ENCODE measurements around the gene KDELR1.

KDELR1 gene

DNA sequence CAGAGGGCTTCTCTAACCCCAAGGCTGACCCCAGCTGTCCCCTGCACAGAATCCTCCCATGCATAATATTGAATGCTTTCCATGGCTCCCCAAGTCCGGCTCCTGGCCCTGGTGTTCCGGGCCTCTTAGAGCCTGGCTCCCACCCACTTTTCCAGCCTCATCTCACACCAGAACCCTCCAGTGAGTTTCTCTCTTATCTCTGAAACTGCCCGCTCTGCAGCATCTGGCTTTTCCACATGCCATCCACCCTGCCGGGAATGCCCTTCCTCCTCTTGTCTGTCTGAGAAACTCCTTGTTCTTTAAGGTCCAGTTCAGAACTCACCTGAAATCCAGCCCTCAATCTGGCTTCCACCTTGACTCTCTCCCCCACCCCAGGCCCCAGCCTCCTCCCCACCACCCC, 20.4 kb downstream of the KDELR1 start:
- no peak for DNase-seq

DNA sequence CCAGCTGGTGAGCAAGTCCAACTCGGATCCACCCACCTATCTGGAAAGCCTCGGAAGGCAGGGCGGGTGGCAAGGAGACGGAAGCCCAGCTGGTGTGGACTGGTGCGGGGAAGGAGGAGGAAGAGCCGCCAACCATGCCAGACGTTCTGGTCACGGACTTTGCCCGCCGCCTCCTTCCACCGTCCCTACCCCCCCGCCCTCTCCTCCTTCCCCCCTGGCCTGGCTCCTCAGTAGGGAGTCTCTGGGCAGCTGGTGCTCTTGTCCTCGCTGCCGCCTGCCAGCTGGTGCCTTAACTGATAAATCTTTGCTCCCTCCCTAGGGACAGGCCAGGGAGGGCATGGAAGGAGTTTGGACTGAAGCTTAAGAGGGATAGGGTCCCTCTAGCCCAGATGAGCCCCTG, 22.4 kb downstream of the KDELR1 start:
- DNase-seq = no peak

DNA sequence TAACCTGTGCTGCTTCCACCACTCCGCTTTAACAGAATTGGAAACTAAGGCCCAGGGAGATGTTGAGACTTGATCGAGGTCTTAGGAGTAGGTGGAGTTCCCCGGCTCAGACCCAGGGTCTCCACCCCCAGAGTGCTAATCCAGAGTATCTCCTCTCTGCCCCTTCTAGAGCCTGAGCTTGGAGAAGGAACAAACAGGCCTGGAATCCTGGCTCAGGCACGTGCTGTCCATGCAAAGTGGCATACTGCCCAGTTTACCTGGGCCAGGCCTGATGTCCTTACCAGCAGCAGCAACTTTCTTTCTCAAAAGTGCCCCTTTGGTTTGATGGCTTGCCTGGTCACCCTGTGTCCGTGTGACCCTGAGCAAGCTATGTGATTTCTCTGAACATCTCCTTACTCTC, 23.5 kb downstream of the KDELR1 start:
- DNase-seq = no peak

DNA sequence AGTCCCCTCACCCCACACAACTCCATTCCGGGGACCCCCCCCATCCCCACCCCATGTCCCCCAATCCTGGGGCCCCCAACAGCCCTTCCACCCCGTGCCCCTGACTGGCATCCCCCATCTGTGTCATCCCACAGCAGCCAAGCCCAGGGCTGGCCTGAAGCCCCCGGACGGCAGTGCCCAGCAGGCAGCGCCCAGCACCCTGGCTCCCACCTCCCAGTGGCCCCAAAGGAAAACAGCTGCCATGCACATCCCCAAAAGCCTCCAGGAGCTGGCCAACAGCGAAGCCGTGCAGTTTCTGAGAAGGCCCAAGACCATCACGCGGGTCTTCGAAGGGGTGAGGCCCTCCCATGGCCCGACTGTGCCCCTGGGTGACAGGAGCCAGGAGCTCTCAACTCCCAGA, 25.7 kb downstream of the KDELR1 start:
- DNase-seq = no peak

DNA sequence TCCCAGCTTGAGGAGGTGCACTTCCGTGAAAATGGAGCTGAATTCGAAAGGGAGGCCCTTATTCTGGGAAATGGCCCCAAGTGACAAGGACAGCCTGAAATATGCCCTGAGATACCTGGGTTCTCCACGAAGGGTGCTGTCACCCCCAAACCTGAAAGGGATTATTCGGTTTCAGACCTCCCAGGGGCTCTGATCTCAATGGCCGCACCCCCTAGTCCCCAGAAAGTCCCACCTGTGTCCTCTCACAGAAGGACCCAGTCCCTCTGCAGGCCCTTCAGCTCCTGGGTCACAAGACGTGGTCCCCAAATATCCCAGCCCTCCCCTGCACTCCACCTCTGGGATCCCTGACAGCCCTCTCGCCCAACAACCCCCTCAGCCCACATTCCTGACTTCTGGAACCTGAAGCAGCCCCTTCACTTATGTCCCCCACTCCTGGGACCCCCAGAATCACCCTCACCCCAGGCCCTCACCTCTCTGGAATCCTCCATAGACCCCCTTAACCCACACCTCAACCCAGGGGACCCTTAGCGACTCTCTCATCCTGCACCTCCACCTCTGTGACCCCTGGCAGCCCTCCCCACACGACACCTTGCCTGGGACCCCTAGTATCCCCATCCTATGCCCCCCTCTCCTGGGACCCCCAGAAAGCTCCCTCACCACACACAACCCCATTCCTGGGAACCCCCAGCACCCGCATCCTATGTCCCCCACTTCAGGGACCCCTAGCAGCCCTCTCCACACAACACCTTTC, 26.6 kb downstream of the KDELR1 start:
- no peak for DNase-seq

DNA sequence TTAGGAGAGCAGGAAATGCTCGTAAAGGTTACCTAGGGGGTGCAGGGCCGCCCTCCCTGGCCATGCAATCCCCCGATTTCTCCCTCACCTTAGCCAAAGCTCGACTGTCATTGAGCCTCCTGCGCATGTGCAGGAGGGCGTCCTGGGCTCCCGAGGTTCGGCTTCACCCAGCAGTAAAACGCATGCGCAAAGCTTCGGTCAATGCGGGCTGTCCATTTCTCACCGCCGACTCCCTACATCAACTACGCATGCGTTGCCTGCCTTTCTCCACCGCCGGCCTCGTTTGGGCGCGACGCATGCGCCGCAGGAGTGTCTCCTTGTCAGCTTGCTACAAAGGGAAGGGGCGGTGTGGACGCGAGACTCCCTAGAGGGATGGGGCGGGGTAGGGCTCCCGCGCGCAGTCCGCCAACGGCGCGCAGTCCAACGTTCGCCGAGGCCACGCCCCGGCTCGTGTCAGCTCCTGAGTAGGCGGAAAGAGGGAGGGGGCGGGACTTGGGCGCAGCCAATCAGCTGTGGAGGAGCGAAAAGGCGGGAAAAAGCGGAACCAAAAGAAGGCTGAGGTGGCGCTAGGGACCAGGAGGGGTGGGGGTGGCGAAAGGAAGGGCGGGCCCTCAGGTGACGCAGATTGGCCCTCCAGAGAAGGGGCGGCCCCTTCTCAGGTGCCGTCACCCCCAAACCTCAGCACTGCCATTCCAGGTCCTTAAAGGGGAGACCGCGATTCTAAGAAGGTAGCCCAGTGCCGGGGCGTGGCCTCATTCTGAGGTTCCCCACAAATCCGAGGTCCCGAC, 27.3 kb downstream of the KDELR1 start, which contains the start of the genes SYNGR4 and TMEM143:
TSS of gene SYNGR4 (plus strand) at position 558 of the 788 bp plus-strand sequence. CDS start 1,476 bp downstream, outside the sequence.
TSS of gene TMEM143 (minus strand) at position 131 of the 788 bp plus-strand sequence. CDS start at position 111, 20 bp downstream.
- DNase-seq = peak; percentile 100

DNA sequence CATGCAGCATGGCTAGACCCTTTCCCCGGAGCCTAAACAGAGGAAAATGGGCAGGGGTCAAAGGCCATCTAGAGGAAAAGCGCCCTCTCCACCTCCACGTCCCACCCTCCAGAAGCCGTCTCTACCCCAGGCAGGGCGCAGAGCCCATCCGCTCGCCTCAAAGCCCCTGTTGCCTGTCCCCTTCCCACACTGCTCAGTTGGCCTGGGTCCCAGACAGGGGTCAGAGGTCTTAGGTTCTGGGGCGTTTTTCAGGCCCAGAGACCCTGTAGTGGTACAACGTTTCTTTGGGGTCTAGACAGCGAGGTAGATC, 27.9 kb downstream of the KDELR1 start:
- DNase-seq = no peak

DNA sequence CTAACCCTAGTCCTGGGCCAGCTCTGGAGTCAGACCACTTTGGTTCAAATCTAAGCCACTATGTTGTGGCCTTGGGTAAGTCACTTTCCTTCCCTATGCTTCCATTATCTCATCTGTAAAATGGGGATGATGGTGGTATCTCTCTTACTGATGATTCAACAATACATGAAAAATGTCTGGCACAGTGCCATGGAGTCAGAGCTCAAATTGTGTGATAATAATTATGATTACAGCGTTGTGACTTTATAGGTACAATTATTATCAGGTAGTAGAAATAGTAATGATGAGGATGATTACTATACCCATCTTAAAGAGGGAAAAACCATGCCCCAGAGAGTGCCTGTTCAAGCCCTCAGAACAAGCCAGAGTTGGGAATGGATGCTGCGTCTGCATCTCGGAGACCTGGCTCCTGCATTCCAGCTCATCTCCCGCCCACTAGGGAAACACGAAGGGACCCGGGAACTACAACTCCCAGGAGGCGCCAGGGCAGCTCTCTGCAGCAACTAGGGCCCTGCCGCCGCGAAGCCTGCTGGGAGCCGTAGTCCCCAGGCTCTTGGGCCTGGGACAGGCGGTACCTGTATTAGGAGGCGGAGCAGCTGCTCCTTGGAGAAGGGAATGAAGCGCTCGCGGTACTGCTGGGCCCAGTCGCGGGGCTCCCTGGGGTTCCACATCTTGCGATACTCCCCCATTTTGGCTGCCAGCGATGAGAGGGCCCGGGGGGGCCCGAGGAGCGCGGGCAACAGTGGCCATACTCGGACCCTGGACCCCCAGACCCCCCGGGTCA, 28.4 kb downstream of the KDELR1 start:
- peak; percentile 92 for DNase-seq

DNA sequence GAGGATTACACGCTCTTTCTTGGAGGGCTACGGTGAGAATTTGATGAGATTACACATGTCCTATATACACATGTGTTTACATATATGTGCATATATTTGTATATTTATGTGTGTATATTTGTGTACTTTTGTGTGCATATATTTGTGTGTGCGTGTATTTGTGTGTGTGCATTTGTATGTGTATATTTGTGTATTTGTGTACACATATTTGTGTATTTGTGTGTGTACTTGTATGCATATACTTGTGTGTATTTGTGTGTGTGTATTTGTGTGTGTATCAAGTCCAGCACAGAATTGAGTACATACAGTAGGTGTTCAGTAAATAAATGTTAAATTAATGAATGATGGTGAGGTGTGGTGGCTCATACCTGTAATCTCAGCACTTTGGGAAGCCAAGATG, 29.4 kb downstream of the KDELR1 start:
- DNase-seq = no peak

DNA sequence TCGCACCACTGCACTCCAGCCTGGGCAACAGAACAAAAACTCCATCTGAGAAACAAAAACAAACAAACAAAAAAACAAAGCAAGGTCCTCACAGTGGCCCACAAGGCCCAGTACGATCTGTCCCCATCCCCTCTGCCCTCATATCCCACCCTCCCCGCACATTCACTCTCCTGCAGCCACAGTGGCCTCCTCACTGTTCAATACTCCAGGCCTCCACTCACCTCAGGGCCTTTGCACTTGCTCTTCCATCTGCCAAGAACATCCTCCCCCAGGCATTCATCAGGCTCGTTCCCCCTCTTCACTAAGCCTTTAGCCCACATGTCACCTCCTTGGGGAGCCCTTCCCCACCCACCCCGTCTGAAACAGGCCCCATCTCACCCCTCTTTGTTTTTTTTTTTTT, 32.2 kb downstream of the KDELR1 start:
- DNase-seq = no peak

DNA sequence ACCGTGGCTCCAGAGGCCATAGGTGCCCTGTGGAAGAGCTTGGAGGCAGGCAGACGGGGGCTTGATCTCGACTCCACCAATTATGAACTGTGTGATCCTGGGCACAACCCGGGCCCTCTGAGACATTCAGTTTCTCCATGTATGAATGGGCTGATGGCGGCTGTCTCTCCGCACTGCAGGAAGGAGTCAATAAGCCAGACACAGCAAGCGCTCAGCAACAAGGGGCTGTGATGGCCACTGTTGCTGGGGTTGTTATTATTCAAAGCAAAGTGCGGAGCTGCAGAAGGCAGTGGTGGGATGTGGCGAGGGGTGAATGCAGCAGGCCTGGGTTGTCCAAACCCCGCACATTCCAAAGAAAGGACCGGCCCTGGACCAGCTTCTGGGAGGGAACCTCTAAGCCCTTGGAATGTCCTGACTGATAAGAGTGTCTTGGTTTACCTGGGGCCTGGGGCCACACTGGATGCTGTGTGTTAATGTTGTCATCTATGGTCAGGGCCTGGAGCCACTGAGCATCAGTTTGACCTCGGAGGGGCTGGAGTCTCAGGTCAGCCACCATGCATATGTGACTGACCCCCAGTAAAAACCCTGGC, 35.9 kb downstream of the KDELR1 start:
- DNase-seq = no peak

DNA sequence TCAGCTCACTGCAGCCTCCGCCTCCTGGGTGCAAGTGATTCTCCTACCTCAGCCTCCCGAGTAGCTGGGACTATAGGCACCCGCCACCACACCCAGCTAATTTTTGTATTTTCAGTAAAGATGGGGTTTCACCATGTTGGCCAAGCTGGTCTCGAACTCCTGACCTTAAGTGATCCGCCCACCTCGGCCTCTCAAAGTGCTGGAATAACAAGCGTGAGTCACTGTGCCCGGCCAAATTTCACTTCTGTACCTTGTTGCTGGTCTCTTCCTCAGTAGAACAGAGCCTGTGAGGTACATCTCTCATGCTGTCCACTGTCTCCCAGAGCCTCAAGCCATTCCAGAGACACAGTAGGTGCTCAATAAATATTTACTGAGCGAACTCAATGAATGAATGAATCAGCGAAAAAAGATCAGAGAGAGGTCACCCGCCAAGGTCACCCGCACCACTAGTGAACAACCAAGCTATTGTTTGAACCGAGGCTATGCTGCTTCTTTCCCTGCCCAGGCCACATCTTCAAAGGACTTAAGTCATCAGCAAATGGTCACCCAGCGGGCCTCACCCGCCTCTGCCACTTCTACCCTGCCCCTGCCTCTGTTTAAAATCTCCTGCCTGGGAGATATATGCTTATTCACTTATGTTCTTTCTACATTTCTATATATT, 36.9 kb downstream of the KDELR1 start:
- DNase-seq = no peak

DNA sequence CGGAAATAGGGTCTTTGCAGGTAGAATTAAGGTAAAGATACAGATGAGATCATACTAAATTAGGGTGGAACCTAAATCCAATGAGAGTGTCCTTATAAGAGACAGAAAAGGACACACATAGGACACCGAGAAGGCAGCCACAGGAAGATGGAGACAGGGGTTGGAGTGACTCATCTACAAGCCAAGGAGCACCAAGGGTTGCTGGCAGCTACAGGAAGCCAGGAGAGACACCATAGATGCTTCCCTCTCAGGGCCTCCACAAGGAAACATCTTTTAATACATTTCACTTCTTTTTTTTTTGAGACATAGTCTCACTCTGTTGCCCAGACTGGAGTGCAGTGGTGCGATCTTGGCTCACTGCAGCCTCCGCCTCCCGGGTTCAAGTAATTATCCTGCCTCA, 37.7 kb downstream of the KDELR1 start:
- DNase-seq = no peak

DNA sequence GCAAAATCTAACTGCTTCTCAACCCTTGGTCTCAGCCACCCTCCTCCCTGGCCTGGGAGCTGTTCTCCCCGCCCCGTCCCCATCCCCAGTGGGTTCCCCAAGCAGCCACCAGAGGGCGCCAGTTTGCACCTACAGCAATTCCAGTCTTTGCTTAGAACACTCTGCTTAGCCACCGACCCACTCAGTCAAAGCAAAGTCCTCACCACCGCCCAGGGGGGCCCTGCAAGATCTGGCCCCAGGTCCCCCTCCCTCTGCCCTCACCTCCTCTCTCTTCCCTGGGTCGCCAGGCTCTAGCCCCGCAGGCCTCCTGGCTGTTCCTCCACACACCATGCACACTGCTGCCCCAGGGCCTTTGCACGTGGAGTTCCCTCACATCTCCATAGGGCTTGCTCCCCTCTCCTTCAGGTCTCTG, 40.0 kb downstream of the KDELR1 start:
- DNase-seq = peak; percentile 71

DNA sequence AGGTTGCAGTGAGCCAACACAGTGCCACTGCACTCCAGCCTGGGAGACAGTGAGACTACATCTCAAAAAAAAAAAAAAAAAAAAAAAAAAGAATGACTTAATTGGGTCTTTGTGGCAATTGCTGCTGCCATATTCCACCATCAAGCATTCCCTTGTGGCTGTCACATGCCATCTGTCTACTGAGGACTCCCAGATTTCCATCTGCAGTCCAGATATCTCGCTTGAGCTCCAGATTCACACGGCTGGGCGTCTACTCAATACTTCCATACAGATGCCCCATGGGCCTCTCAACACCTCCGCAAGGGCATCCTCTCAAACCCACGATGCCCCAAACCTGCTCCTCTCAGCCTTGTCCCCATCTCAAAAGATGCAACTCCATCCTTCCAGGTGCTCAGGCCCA, 40.5 kb downstream of the KDELR1 start:
- no peak for DNase-seq

DNA sequence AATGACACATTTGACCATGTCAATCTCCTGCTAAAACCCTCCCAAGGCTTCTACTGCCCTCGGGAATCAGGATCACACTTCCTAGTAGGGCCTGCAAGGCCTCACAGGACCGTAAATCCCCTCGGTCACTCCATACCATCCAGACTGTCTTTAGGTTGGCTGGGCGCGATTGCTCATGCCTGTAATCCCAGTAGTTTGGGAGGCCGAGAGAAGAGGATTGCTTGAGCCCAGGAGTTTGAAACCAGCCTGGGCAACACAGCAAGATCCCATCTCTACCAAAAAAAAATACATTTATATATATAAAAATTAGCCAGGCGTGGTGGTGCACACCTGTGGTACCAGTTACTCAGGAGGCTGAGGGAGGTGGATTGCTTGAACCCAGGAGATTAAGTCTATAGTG, 42.6 kb downstream of the KDELR1 start:
- DNase-seq = no peak

DNA sequence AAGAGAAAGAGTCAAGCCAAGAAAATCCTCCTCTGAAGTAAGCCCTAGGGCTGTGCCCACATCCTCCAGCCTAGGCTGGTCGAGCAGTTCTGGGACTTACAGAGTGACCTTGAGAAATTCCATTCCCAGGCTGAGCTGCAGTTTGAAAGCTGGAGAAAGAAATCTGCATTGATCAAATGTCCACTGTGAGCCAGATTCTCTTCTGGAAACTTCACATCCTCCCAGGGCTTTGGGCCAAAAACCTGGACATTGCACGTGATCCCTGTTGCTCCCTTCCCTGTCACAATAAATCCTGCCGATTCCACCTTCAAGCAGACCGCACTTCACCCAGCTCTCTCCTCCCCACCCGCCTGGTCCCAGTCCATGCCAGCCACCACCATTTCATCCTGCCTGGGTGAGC, 43.3 kb downstream of the KDELR1 start:
- DNase-seq = no peak

DNA sequence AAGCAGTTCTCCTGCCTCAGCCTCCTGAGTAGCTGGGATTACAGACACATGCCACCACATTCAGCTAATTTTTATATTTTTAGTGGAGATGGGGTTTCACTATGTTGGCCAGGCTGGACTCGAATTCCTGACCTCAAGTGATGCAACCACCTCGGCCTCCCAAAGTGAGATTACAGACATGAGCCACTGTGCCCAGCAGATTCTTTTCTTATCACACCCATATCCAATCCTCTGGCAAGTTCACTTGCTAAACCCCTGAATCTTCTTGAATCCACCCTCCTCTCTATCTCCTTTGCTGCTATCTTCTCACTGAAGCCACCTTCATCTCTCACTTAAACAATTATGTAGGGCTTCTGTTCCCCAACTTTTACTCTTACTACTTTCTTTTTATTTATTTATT, 45.2 kb downstream of the KDELR1 start:
- DNase-seq = no peak

DNA sequence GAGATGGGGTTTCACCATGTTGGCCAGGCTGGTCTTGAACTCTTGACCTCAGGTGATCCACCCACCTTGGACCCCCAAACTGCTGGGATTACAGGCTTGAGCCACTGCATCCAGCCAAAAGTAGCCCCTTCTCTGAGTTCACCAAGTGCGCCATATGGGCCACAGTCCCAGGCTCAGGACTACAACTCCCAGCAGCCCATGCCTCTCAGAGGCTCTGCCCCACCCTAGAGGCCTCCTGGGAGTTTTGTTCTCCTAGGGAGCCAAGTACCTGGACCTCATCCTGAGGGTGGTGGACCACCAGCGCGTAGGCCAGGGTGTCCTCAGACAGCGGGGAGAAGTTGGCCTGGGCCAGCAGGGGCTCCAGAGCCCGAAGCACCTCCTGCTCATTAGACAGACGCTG, 46.5 kb downstream of the KDELR1 start:
- no peak for DNase-seq

DNA sequence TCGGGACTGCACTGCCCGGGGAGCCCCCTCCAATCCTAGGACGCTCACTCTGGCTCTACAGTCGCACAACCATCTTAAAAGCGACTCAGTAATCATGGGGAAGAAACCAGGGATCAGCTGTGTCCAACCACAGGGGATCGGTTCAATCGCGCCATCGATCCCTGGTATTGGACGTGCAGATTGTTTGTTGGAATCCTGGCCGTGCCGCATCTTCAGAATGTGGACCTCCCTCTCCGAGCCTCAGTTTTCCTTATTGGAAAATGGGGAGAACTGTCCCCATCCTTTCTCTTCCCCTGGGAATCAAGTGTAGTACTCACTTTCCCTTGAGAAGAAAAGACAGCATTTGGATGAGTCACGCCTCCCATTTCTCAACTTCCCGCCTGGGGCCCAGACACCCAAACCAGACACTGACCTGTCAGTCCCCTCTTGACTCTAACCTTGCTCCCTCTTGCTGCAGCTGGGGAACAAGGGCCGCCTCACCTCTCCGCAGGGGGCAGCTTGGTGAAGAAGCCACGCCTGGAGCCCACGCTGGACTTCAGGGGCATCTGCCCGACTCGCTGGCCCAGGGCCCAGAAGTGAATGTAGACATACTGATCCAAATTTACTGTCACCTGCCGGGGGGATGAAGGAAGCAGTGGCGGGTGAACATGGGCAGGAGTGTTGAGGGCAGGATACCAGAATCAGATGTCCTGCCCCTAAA, 48.4 kb downstream of the KDELR1 start:
- no peak for DNase-seq

DNA sequence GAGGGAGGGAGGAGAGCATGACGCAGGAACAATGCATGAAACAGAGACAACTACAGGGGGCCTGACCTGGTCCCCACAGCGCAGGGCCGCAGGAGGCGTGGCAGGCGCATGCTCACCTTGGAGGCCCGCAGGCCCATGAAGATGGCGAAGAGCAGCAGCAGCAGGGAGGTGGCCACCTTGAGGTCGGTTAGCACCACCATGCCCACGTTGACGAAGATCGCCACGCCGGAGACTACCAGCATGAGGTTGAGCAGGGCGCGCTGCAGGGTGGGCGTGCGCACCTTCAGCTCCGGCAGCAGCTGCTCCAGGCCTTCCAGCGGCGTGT, 49.0 kb downstream of the KDELR1 start:
- DNase-seq = no peak

Measured in CD4-positive, alpha-beta T cell treated with Interleukin-15 for 1 hour (primary cell).